D721Med (cell line): ENCODE measurements around the gene RNF145.

ENCODE experiments used
- DNase-seq: peaks from one replicate; pipeline ENCODE4 v3.0.0; 2011; ENCODE audit warnings: low spot score; ENCODE audit not compliant: insufficient read length
- FAIRE-seq: peaks from 2 replicates; lab custom pipeline; 2011; peaks lifted over from hg19 to GRCh38; lab: Jason Lieb, UNC
- TF ChIP-seq, protein P1 (sequence below): IDR thresholded peaks from 2 replicates; pipeline ENCODE4 v1.5.1; 2012; ENCODE audit warnings: mild to moderate bottlenecking, control low read depth; ENCODE audit not compliant: insufficient read depth; ENCODE audit errors: missing control alignments

The RNF145 gene, protein sequence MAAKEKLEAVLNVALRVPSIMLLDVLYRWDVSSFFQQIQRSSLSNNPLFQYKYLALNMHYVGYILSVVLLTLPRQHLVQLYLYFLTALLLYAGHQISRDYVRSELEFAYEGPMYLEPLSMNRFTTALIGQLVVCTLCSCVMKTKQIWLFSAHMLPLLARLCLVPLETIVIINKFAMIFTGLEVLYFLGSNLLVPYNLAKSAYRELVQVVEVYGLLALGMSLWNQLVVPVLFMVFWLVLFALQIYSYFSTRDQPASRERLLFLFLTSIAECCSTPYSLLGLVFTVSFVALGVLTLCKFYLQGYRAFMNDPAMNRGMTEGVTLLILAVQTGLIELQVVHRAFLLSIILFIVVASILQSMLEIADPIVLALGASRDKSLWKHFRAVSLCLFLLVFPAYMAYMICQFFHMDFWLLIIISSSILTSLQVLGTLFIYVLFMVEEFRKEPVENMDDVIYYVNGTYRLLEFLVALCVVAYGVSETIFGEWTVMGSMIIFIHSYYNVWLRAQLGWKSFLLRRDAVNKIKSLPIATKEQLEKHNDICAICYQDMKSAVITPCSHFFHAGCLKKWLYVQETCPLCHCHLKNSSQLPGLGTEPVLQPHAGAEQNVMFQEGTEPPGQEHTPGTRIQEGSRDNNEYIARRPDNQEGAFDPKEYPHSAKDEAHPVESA

DNA sequence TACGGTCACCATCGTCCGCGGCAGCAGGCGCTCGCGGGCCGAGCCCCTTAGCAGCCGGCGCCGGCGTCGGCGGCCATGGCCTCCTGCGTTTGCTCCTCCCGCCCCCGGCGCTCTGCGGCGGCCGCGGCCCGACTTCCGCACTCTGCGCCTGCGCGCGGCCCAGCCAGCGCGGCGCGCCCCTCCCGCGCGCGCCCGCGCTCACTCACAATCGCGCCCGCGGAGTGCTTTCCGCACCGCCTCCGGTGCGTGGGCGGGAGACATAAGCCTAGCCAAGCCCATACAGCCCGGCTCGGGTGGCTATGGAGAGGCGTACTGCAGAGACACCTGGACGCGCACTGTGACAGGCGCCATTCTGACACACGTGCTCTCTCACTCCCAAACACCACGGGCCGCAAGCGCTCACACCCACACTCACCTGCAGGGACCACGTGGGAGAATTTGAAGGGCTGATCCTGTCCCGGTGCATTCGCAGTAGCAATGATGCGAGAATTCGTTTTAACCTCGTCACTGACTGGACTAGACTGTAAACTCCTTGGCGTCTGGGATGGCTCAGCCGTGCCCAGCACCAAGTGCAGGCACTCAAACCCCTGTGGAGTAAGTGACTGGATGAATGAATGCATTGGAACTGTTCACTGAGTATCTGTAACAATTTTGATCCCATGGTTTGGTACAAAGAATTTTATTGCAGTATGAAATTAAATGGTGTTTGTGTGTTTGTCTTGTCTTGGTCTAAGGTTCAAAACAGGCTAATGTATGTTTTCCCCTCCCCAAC lies at the start of gene RNF145:
Gene RNF145 (minus strand): TSS at position 116 of the 772 bp plus-strand sequence. CDS start 5,936 bp downstream, outside the sequence.
- DNase-seq (peak; percentile 55), FAIRE-seq (peak; percentile 56)
- TF ChIP-seq, protein P1, sequence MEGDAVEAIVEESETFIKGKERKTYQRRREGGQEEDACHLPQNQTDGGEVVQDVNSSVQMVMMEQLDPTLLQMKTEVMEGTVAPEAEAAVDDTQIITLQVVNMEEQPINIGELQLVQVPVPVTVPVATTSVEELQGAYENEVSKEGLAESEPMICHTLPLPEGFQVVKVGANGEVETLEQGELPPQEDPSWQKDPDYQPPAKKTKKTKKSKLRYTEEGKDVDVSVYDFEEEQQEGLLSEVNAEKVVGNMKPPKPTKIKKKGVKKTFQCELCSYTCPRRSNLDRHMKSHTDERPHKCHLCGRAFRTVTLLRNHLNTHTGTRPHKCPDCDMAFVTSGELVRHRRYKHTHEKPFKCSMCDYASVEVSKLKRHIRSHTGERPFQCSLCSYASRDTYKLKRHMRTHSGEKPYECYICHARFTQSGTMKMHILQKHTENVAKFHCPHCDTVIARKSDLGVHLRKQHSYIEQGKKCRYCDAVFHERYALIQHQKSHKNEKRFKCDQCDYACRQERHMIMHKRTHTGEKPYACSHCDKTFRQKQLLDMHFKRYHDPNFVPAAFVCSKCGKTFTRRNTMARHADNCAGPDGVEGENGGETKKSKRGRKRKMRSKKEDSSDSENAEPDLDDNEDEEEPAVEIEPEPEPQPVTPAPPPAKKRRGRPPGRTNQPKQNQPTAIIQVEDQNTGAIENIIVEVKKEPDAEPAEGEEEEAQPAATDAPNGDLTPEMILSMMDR = no peak

DNA sequence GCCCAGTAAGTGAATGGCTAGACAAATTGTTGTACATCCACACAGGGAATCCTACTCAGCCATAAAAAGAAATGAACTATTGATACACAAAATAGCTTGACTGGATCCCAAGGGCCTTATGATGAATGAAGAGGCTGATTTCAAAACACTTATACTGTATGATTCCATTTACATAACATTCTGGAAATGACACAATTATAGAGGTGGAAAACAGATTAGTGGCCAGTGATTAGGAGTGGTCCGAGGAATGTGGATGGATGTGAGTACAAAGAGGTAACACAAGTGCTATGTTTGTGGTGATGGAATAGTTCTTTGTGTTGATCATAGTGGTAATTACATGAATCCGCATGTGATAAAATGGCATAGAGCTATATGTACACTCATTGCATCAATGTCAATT lies 49.0 kb upstream of the RNF145 start:
- TF ChIP-seq, protein P1 = no peak
- DNase-seq (no peak), FAIRE-seq (no peak)

- FAIRE-seq = no peak
- no peak for DNase-seq
- TF ChIP-seq, protein P1 = no peak
These were observed 48.4 kb upstream of the RNF145 start for GRCh38 chr5:159257629-159258283.

GRCh38 chr5:159257007-159257406 lies 47.7 kb upstream of the RNF145 start:
- TF ChIP-seq, protein P1 = no peak
- no peak for DNase-seq
- FAIRE-seq = no peak

DNA sequence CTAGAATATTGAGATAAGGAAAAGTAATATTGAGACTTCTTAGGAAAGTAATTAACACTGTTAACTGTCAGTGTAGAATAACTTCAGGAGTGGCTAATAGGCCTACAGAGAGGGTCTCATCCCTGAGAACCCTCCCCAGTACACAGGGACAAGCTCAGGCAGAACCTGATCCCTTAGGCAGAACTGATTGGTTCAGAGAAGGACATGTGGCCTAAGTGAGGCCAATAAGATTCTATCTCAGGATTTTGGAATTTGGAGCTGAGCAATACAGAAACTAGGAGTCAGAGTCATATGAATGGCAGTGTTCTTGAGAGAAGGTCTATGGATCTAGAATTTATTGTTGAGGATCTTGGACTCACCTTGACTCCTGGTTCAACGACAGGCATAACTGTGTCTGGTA lies 42.8 kb upstream of the RNF145 start:
- DNase-seq (no peak), FAIRE-seq (no peak)
- TF ChIP-seq, protein P1 = no peak

GRCh38 chr5:159249158-159249557 lies 39.8 kb upstream of the RNF145 start:
- FAIRE-seq = no peak
- no peak for DNase-seq
- TF ChIP-seq, protein P1 = no peak
